ENCODE results near the gene STOM. TPM values are rescaled to one million over a fixed set of nuclear protein-coding genes. Genes with fewer than 3 reads are reported as not detected.

Gene STOM
- total RNA-seq, 1 donor from 2014 or later, result 11.0 TPM

DNA sequence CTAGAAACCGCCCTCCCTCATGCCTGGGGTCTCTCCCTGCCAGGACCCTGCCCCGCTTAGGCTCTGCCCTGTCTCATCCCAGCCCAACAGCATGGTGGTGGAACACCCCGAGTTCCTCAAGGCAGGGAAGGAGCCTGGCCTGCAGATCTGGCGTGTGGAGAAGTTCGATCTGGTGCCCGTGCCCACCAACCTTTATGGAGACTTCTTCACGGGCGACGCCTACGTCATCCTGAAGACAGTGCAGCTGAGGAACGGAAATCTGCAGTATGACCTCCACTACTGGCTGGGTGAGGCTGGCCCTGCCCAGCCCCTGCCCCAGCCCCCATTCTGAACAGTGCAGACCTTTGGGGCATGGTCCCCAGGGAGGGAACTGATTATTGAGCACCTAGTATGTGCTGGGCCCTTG is 68.2 kb downstream of the STOM start:
- peaks cover 27% of the 10 kb centered on the region for H3K4me1 Mint-ChIP-seq (ENCODE audit: low read depth)
- H3K36me3 Mint-ChIP-seq (ENCODE audit: insufficient read depth), result no peaks in the 10 kb centered on the region
- H3K27me3 Mint-ChIP-seq, result peaks cover 8% of the 10 kb centered on the region
- no peak for DNase-seq (ENCODE audit: low spot score, unreplicated experiment)
- no peak overlapping the region for H3K27ac Mint-ChIP-seq
- TF ChIP-seq, protein P1, sequence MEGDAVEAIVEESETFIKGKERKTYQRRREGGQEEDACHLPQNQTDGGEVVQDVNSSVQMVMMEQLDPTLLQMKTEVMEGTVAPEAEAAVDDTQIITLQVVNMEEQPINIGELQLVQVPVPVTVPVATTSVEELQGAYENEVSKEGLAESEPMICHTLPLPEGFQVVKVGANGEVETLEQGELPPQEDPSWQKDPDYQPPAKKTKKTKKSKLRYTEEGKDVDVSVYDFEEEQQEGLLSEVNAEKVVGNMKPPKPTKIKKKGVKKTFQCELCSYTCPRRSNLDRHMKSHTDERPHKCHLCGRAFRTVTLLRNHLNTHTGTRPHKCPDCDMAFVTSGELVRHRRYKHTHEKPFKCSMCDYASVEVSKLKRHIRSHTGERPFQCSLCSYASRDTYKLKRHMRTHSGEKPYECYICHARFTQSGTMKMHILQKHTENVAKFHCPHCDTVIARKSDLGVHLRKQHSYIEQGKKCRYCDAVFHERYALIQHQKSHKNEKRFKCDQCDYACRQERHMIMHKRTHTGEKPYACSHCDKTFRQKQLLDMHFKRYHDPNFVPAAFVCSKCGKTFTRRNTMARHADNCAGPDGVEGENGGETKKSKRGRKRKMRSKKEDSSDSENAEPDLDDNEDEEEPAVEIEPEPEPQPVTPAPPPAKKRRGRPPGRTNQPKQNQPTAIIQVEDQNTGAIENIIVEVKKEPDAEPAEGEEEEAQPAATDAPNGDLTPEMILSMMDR (IDR thresholded peaks at IDR 0.05; ENCODE audit: unreplicated experiment), result no peak
- H3K9me3 Mint-ChIP-seq (ENCODE audit: low read depth), result no peaks in the 10 kb centered on the region
- no peak overlapping the region for H3K4me3 Mint-ChIP-seq (ENCODE audit: low read depth)

DNA sequence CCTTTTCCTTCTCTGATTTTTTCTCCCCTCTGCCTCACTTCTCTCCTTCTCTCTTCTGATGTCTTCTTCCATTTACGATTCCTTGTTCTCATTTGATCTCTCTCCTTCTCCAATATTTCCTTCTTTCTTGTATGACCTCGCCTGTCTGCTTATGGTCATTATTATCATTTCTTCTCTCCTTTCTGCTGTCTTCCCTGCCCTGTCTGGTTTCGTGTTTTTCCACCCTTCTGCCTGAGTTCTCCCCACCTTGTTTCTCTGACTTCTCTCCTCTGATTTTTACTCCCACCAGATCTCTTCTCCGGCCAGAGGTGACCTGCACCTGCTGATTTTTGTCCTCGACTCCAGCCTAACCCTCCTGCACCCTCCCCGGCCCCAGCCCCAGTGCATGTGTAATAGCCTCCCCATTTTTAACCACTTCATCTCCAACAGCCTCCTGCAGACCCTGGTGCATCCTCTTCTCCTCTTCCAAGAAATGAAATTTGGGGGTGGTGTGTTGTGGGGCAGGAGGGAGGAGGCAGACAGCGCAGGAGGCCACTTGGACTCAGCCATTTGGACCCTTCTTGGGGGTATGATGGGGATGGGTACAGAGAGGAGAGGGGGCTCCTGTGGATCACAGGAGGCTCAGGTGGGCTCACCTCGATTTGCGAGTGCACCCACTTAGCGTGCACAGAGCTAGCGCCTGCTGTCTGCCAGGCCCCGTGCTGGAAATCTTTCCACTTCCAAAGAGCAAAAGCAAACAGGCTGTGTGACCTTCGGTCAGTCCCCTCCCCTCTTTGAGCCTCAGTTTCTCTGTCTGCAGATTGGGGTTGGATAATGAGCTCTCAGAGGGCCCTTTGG is 69.5 kb downstream of the STOM start:
- no peak for DNase-seq (ENCODE audit: low spot score, unreplicated experiment)
- no peaks in the 10 kb centered on the region for H3K9me3 Mint-ChIP-seq (ENCODE audit: low read depth)
- H3K4me3 Mint-ChIP-seq (ENCODE audit: low read depth), result peak overlapping the region; percentile 71
- H3K27ac Mint-ChIP-seq, result no peak overlapping the region
- H3K36me3 Mint-ChIP-seq (ENCODE audit: insufficient read depth), result no peaks in the 10 kb centered on the region
- TF ChIP-seq, protein P1 (IDR thresholded peaks at IDR 0.05; ENCODE audit: unreplicated experiment), result no peak
- peaks cover 28% of the 10 kb centered on the region for H3K4me1 Mint-ChIP-seq (ENCODE audit: low read depth)
- H3K27me3 Mint-ChIP-seq, result peaks cover 8% of the 10 kb centered on the region

DNA sequence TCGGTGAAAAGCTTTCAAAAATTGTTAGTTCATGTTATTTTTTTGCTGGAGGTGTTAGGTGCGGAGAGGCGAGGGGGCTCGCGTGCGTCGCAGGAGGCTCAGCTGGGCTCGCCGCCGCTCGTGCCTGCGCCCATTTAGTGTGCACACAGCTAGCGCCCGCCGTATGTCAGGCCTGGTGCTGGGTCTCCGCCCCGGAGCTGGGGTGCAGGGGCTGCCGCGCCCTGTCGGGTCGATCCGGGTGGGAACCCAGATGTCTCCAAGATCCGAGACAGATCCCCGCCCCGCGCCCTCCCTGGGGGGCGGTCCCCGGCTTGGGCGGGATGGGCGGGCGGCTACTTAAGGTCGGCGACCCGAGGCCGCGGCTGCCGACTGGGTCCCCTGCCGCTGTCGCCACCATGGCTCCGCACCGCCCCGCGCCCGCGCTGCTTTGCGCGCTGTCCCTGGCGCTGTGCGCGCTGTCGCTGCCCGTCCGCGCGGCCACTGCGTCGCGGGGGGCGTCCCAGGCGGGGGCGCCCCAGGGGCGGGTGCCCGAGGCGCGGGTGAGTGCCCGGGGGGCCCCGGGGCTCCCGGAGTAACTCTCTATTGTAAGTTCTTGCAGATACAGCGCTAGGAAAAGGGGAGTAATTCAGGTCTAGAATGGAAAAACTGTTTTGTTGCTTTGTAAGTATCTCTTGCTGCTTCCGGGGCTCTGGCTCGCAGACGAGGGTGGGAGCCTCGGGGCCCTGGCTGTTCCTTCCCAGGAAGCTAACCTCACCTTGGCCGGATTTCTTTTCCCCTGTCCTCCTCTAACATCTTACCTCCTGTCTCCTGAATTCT is 70.4 kb downstream of the STOM start:
- DNase-seq (ENCODE audit: low spot score, unreplicated experiment), result no peak
- Mint-ChIP-seq H3K4me1 (ENCODE audit: low read depth) (peaks cover 30% of the 10 kb centered on the region), H3K27me3 (peaks cover 8% of the 10 kb centered on the region), H3K9me3 (ENCODE audit: low read depth) (no peaks in the 10 kb centered on the region), H3K36me3 (ENCODE audit: insufficient read depth) (no peaks in the 10 kb centered on the region), H3K4me3 (ENCODE audit: low read depth) (peak overlapping the region; percentile 71), H3K27ac (no peak overlapping the region)
- TF ChIP-seq, protein P1 (IDR thresholded peaks at IDR 0.05; ENCODE audit: unreplicated experiment), result no peak

DNA sequence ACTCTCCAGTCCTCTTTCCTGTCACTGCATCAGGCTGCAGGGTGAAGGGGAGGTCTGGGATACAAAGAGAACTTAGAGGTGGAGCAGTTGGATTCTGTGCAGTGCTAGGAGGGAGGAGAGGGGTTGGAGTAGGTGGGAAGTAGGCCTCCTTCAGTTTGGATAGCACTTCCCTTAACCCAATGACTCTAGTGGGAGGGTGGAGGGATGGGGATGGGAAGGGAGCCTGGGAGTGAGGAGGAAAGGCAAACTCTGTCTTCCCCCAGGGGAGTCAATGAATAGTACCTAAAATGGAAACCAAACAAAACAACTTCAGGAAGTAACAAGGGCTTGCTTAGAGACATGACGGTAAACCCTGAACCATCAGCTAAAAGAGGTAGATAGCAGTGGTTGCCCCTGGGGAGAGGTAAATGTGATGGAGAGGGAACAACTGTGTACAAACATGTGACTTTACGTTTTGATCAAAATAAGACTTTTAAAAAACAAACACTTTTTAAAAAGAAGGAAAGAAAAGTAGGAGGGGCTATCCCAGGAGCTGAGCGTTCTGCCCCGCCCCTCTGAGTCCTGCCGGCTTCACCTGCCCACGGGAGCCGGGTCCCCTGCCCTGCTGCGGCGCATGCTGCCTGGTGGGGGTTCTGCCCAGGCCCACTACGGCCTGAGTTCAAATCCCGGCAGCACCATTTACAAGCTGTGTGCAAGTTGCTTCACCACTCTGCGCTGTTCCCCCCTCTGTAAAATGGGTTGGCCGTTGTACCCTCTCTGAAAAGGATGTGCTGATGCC is 71.2 kb downstream of the STOM start:
- Mint-ChIP-seq H3K4me3 (ENCODE audit: low read depth) (peak overlapping the region; percentile 66), H3K27me3 (peaks cover 8% of the 10 kb centered on the region), H3K4me1 (ENCODE audit: low read depth) (peaks cover 30% of the 10 kb centered on the region), H3K27ac (peak overlapping the region; percentile 75), H3K9me3 (ENCODE audit: low read depth) (no peaks in the 10 kb centered on the region), H3K36me3 (ENCODE audit: insufficient read depth) (no peaks in the 10 kb centered on the region)
- DNase-seq (ENCODE audit: low spot score, unreplicated experiment), result no peak
- TF ChIP-seq, protein P1 (IDR thresholded peaks at IDR 0.05; ENCODE audit: unreplicated experiment), result no peak

Data from progenitor cell of endocrine pancreas (in vitro differentiated cells).